NT2/D1 (cell line): Measurements from ENCODE around the gene ZNF330.

Source experiments
- YY1 ChIP-seq: IDR thresholded peaks from 2 replicates; pipeline ENCODE4 v1.6.1; 2011; ENCODE audit not compliant: insufficient read length, insufficient read depth
- ZNF274 ChIP-seq: IDR thresholded peaks from 2 replicates; pipeline ENCODE4 v1.6.1; 2011; ENCODE audit warnings: mild to moderate bottlenecking, low read depth, low read length

GRCh38 chr4:141177171-141177570, 43.5 kb upstream of the ZNF330 start:
- TF ChIP-seq YY1 (no peak), ZNF274 (no peak)
